Right lobe of liver (tissue), 6 donors: ENCODE measurements around the gene CHST11. TPM values are rescaled to one million over a fixed set of nuclear protein-coding genes. Genes with fewer than 3 reads are reported as not detected.

ENCODE experiments used
- ATAC-seq, 4 donors: fragments of 200-7000 bp; cut with Tn5 transposase; one replicate each; pipeline ENCODE4 v1.9.1; 2020; ENCODE audit warnings: mild to moderate bottlenecking in 4 of 4, moderate library complexity in 4 of 4
- DNase-seq, 3 donors: peaks; one replicate each; pipeline ENCODE4 v3.0.0-alpha.2; 2020
- H3K27ac ChIP-seq, 3 donors: fragments of 200-600 bp; one replicate each; pipeline ENCODE4 v1.8.0; 2022
- H3K27me3 ChIP-seq, 2 donors: fragments of 200-600 bp; one replicate each; pipeline ENCODE4 v1.8.0; 2022
- H3K36me3 ChIP-seq, 4 donors: fragments of 200-600 bp; sonication (generic) in 1 of 4; one replicate each; pipeline versions ENCODE4 v1.5.1 to v1.8.0; 2017 to 2022; ENCODE audit warnings: control low read depth in 1 of 4
- H3K4me1 ChIP-seq, 4 donors: fragments of 200-600 bp; sonication (generic) in 1 of 4; one replicate each; pipeline versions ENCODE4 v1.5.1 to v1.8.0; 2017 to 2022; ENCODE audit warnings: control low read depth in 1 of 4
- H3K4me3 ChIP-seq, 3 donors: fragments of 200-600 bp; one replicate each; pipeline ENCODE4 v1.8.0; 2022
- H3K9me3 ChIP-seq, 4 donors: fragments of 200-600 bp; sonication (generic) in 1 of 4; one replicate each; pipeline versions ENCODE4 v1.5.1 to v1.8.0; 2017 to 2022; ENCODE audit warnings: control low read depth in 1 of 4
- CTCF ChIP-seq, 4 donors: fragments of 200-600 bp in 3 of 4; fragments of 450-650 bp in 1 of 4; IDR thresholded peaks; one replicate each; pipeline versions ENCODE4 v1.5.1 to v1.8.0; 2016 to 2022; ENCODE audit warnings: antibody characterized with exemption in 4 of 4, mild to moderate bottlenecking in 2 of 4
- POLR2A ChIP-seq: fragments of 450-650 bp; IDR thresholded peaks from one replicate; pipeline ENCODE4 v1.6.1; 2017; ENCODE audit warnings: antibody characterized with exemption, mild to moderate bottlenecking
- WGBS: methylation state at CpG from one replicate; pipeline ENCODE4 v1.1.6; 2018; ENCODE audit warnings: low coverage, low lambda C conversion rate; ENCODE audit not compliant: insufficient coverage; ENCODE audit errors: missing lambda C conversion rate; 5-methylcytosine and 5-hydroxymethylcytosine counted together
- intact Hi-C, 2 donors: fragments of 100-400 bp; cut with DNase I; formaldehyde crosslinking; loops; one replicate each; pipeline versions ENCODE4 v1.11.2 to v1.14.1; 2022
- total RNA-seq, 6 experiments: library from RNA; depleted of rRNA in 2 of 6; stranded (reverse); fragments of >200 nt in 2 of 6; fragmentation: NEBNext Ultra II Directional in 3 of 6; extraction: Animal tissue kit (Norgen Biotek cat#: 25700) in 3 of 6; gene quantifications; one replicate each; pipeline versions ENCODE4 v1.1.0 to v1.2.4, GENCODE V29; 2016 to 2023
- donor health status: DM: no; HTN: yes; CAD: no.
- donor health status: DM: no; HTN: no; CAD: no.
- donor health status: DM: no; HTN: no; CAD: no.
- donor health status: DM: no; HTN: yes; CAD: no.
- donor health status: DM: no; HTN: yes; CAD: no.

The CHST11 gene
- total RNA-seq, 6 experiments from 2014 or later = 0.57 to 10.4 (median 3.5) TPM

- WGBS = 59% methylated on average over 6 of the region's 8 CpGs
- intact Hi-C loops = no loop called here
Measured at GRCh38 chr12:104436790-104437189, 20.0 kb upstream of the CHST11 start.

GRCh38 chr12:104438134-104438533, 18.6 kb upstream of the CHST11 start:
- Histone ChIP-seq H3K36me3 (no peaks in the 10 kb centered on the region), H3K27me3 (no peaks in the 10 kb centered on the region), H3K27ac (no peak overlapping the region), H3K4me1 (no peaks in the 10 kb centered on the region), H3K4me3 (no peak overlapping the region), H3K9me3 (no peaks in the 10 kb centered on the region)
- no peak for TF ChIP-seq CTCF (IDR thresholded peaks at IDR 0.05)
- TF ChIP-seq POLR2A = no peak
- no peak for ATAC-seq
- intact Hi-C loops = no loop called here
- no peak for DNase-seq
- 51% methylated on average over 3 of the region's 3 CpGs for WGBS

More at GRCh38 chr12:104436790-104437189, 20.0 kb upstream of the CHST11 start:
- no peaks in the 10 kb centered on the region for H3K9me3 ChIP-seq
- H3K27ac ChIP-seq = no peak overlapping the region
- DNase-seq (no peak), ATAC-seq (no peak)
- H3K4me1 ChIP-seq = no peaks in the 10 kb centered on the region
- no peak overlapping the region for H3K4me3 ChIP-seq
- H3K27me3 ChIP-seq = no peaks in the 10 kb centered on the region
- no peaks in the 10 kb centered on the region for H3K36me3 ChIP-seq
- TF ChIP-seq CTCF (IDR thresholded peaks at IDR 0.05) (no peak), POLR2A (no peak)

- intact Hi-C loops = no loop called here
- no peaks in the 10 kb centered on the region for H3K9me3 ChIP-seq
- H3K4me1 ChIP-seq = no peaks in the 10 kb centered on the region
- no peaks in the 10 kb centered on the region for H3K27me3 ChIP-seq
- 68% methylated on average over 8 of the region's 12 CpGs for WGBS
- ATAC-seq (no peak), DNase-seq (no peak)
- no peak overlapping the region for H3K4me3 ChIP-seq
- no peaks in the 10 kb centered on the region for H3K36me3 ChIP-seq
- no peak overlapping the region for H3K27ac ChIP-seq
- TF ChIP-seq POLR2A (no peak), CTCF (IDR thresholded peaks at IDR 0.05) (no peak)
Measured at GRCh38 chr12:104439137-104439536, 17.6 kb upstream of the CHST11 start.

- Histone ChIP-seq H3K27ac (no peak overlapping the region), H3K9me3 (no peaks in the 10 kb centered on the region), H3K4me3 (no peak overlapping the region), H3K4me1 (no peaks in the 10 kb centered on the region), H3K36me3 (no peaks in the 10 kb centered on the region), H3K27me3 (no peaks in the 10 kb centered on the region)
- DNase-seq (no peak), ATAC-seq (no peak)
- no peak for TF ChIP-seq CTCF (IDR thresholded peaks at IDR 0.05)
- TF ChIP-seq POLR2A = no peak
- WGBS = 100% methylated on average over 1 of the region's 1 CpG
- intact Hi-C loops = no loop called here
Measured at GRCh38 chr12:104443008-104443407, 13.7 kb upstream of the CHST11 start.
